Raji (cell line): Measurements from ENCODE around the gene BFSP2.
A peak's percentile ranks its signal among the peaks of the same experiment; 100 is the strongest.

ENCODE experiments used
- POLR2A ChIP-seq: IDR thresholded peaks from 2 replicates; pipeline ENCODE4 v1.6.1; 2011; ENCODE audit warnings: low read depth, low read length, control low read depth; ENCODE audit not compliant: insufficient read depth

Gene BFSP2

GRCh38 chr3:133452641-133453319 is 52.9 kb downstream of the BFSP2 start:
- no peak for TF ChIP-seq POLR2A

- TF ChIP-seq POLR2A, result no peak
These were observed 53.5 kb downstream of the BFSP2 start for GRCh38 chr3:133453383-133453782.

GRCh38 chr3:133455281-133455680 is 55.4 kb downstream of the BFSP2 start:
- TF ChIP-seq POLR2A, result no peak

GRCh38 chr3:133455960-133456359 is 56.1 kb downstream of the BFSP2 start:
- TF ChIP-seq POLR2A, result no peak

- no peak for TF ChIP-seq POLR2A
These were observed 57.2 kb downstream of the BFSP2 start for GRCh38 chr3:133457025-133457424.

GRCh38 chr3:133457465-133458067 is 57.7 kb downstream of the BFSP2 start:
- no peak for TF ChIP-seq POLR2A

- no peak for TF ChIP-seq POLR2A
These were observed 59.5 kb downstream of the BFSP2 start for GRCh38 chr3:133459400-133459799.

GRCh38 chr3:133460809-133461208 is 61.0 kb downstream of the BFSP2 start:
- no peak for TF ChIP-seq POLR2A

- TF ChIP-seq POLR2A, result no peak
These were observed 61.4 kb downstream of the BFSP2 start for GRCh38 chr3:133461291-133461690.

- no peak for TF ChIP-seq POLR2A
These were observed 63.5 kb downstream of the BFSP2 start for GRCh38 chr3:133463347-133463860.

GRCh38 chr3:133464573-133464972 is 64.7 kb downstream of the BFSP2 start:
- TF ChIP-seq POLR2A, result no peak

GRCh38 chr3:133466531-133467386 is 66.9 kb downstream of the BFSP2 start:
- peak; percentile 65 for TF ChIP-seq POLR2A

- TF ChIP-seq POLR2A, result no peak
These were observed 67.9 kb downstream of the BFSP2 start for GRCh38 chr3:133467780-133468179.

- no peak for TF ChIP-seq POLR2A
These were observed 68.4 kb downstream of the BFSP2 start for GRCh38 chr3:133468251-133468721.

- TF ChIP-seq POLR2A, result no peak
These were observed 69.4 kb downstream of the BFSP2 start for GRCh38 chr3:133469140-133469731.

- no peak for TF ChIP-seq POLR2A
These were observed 72.4 kb downstream of the BFSP2 start for GRCh38 chr3:133472242-133472641.

GRCh38 chr3:133472889-133473288 is 73.0 kb downstream of the BFSP2 start:
- TF ChIP-seq POLR2A, result no peak
